ENCODE data around the gene ANAPC10.

DNA sequence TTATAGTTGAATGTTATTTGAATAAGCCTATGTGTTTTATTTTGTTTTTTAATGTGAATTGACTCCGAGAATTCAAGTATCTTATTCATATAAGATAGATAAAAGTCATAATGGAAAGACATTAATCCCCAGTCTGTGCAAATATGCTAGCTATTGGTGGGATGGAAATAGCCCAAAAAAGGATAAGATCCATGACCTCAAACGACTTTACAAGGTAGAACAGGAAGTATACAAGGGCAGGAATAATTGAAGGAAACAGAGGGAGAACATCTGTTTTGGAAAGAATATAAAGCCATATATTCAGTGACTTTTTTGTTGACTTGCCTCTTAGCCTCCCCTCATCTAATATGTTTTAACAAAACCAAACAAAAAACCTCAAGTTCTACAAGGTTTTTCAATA is 9.1 kb upstream of the ANAPC10 start:
- TF ChIP-seq, protein P1, sequence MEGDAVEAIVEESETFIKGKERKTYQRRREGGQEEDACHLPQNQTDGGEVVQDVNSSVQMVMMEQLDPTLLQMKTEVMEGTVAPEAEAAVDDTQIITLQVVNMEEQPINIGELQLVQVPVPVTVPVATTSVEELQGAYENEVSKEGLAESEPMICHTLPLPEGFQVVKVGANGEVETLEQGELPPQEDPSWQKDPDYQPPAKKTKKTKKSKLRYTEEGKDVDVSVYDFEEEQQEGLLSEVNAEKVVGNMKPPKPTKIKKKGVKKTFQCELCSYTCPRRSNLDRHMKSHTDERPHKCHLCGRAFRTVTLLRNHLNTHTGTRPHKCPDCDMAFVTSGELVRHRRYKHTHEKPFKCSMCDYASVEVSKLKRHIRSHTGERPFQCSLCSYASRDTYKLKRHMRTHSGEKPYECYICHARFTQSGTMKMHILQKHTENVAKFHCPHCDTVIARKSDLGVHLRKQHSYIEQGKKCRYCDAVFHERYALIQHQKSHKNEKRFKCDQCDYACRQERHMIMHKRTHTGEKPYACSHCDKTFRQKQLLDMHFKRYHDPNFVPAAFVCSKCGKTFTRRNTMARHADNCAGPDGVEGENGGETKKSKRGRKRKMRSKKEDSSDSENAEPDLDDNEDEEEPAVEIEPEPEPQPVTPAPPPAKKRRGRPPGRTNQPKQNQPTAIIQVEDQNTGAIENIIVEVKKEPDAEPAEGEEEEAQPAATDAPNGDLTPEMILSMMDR (IDR thresholded peaks at IDR 0.05) = no peak
- TF ChIP-seq POLR2A (IDR thresholded peaks at IDR 0.05) = no peak
